ENCODE data around the gene KLHL22.
A peak's percentile ranks its signal among the peaks of the same experiment; 100 is the strongest.

Gene KLHL22

GRCh38 chr22:20396639-20397038 lies 99.0 kb downstream of the KLHL22 start:
- Histone ChIP-seq H4K20me1 (ENCODE audit: insufficient read depth) (no peaks in the 10 kb centered on the region), H2AFZ (ENCODE audit: low read depth) (no peak overlapping the region), H3K9ac (no peak overlapping the region), H3K4me2 (no peak overlapping the region), H3K79me2 (ENCODE audit: insufficient read depth, low read depth) (no peaks in the 10 kb centered on the region), H3K4me3 (IDR thresholded peaks at IDR 0.05; ENCODE audit: insufficient read depth, low read depth, low read length) (no peak overlapping the region), H3K36me3 (ENCODE audit: insufficient read depth) (no peaks in the 10 kb centered on the region), H3K4me1 (ENCODE audit: low read depth, poor library complexity, severe bottlenecking) (peaks cover 4% of the 10 kb centered on the region), H3K27ac (no peak overlapping the region), H3K27me3 (ENCODE audit: insufficient read depth, low read depth) (no peaks in the 10 kb centered on the region)
- TF ChIP-seq, protein P1, sequence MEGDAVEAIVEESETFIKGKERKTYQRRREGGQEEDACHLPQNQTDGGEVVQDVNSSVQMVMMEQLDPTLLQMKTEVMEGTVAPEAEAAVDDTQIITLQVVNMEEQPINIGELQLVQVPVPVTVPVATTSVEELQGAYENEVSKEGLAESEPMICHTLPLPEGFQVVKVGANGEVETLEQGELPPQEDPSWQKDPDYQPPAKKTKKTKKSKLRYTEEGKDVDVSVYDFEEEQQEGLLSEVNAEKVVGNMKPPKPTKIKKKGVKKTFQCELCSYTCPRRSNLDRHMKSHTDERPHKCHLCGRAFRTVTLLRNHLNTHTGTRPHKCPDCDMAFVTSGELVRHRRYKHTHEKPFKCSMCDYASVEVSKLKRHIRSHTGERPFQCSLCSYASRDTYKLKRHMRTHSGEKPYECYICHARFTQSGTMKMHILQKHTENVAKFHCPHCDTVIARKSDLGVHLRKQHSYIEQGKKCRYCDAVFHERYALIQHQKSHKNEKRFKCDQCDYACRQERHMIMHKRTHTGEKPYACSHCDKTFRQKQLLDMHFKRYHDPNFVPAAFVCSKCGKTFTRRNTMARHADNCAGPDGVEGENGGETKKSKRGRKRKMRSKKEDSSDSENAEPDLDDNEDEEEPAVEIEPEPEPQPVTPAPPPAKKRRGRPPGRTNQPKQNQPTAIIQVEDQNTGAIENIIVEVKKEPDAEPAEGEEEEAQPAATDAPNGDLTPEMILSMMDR (conservative IDR thresholded peaks at IDR 0.05; ENCODE audit: low read depth, low read length) = no peak

- Histone ChIP-seq H3K4me3 (IDR thresholded peaks at IDR 0.05; ENCODE audit: insufficient read depth, low read depth, low read length) (no peak overlapping the region), H3K4me2 (no peak overlapping the region)
Observed at GRCh38 chr22:20395907-20396287, 99.7 kb downstream of the KLHL22 start.

DNA sequence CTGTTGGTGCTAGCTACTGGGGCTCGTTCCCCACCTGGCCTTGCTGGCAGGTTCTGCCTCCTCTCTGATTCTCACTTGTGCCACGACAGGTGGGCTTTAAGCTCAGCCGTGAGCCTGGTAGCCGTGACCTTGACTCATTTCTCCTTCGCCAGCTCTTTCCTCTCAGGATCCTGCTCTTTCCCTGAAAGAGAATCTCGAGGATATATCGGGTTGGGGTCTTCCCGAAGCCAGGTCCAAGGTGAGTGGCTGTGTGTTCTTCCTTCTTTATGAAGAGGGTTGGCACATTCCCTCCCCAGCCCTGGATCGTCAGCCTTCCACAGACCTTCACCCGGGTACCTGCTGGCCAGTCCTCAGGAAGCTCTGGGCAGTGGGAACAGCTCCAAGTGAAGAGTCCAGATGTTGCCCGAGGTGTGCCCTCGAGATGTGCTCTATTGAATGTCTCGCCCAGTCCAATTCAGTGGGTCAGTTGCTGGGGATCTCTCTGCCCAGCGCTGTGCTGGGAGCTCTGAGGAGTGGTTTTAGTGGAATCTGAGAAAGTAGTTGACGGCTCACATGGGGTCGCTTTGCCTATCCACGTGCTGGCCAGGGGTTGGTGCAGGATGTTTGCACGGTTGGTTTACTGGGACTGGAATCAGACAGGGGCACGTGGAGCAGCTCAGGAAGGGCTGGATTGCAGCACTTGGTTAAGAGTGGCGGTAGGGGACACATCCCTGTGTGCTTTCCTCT lies 100.3 kb downstream of the KLHL22 start:
- H4K20me1 ChIP-seq (ENCODE audit: insufficient read depth) = no peaks in the 10 kb centered on the region
- no peak overlapping the region for H3K9ac ChIP-seq
- no peak overlapping the region for H3K27ac ChIP-seq
- peak overlapping the region; percentile 73; the same call in 1 of the 2 replicates for H3K4me2 ChIP-seq
- H2AFZ ChIP-seq (ENCODE audit: low read depth) = no peak overlapping the region
- no peaks in the 10 kb centered on the region for H3K79me2 ChIP-seq (ENCODE audit: insufficient read depth, low read depth)
- H3K27me3 ChIP-seq (ENCODE audit: insufficient read depth, low read depth) = no peaks in the 10 kb centered on the region
- peaks cover 4% of the 10 kb centered on the region for H3K4me1 ChIP-seq (ENCODE audit: low read depth, poor library complexity, severe bottlenecking)
- TF ChIP-seq, protein P1 (conservative IDR thresholded peaks at IDR 0.05; ENCODE audit: low read depth, low read length) = no peak
- no peak overlapping the region for H3K4me3 ChIP-seq (IDR thresholded peaks at IDR 0.05; ENCODE audit: insufficient read depth, low read depth, low read length)
- no peaks in the 10 kb centered on the region for H3K36me3 ChIP-seq (ENCODE audit: insufficient read depth)

More at GRCh38 chr22:20395907-20396287, 99.7 kb downstream of the KLHL22 start:
- Histone ChIP-seq H2AFZ (ENCODE audit: low read depth) (no peak overlapping the region), H3K27me3 (ENCODE audit: insufficient read depth, low read depth) (no peaks in the 10 kb centered on the region), H3K4me1 (ENCODE audit: low read depth, poor library complexity, severe bottlenecking) (peaks cover 4% of the 10 kb centered on the region), H3K9ac (no peak overlapping the region), H3K36me3 (ENCODE audit: insufficient read depth) (no peaks in the 10 kb centered on the region), H3K79me2 (ENCODE audit: insufficient read depth, low read depth) (no peaks in the 10 kb centered on the region), H3K27ac (no peak overlapping the region), H4K20me1 (ENCODE audit: insufficient read depth) (no peaks in the 10 kb centered on the region)
- TF ChIP-seq, protein P1 (conservative IDR thresholded peaks at IDR 0.05; ENCODE audit: low read depth, low read length) = no peak

- H3K36me3 ChIP-seq (ENCODE audit: insufficient read depth) = no peaks in the 10 kb centered on the region
- TF ChIP-seq, protein P1 (conservative IDR thresholded peaks at IDR 0.05; ENCODE audit: low read depth, low read length) = no peak
- H3K4me2 ChIP-seq = peak within 1 kb of the TSS; percentile 73
- peak within 1 kb of the TSS; percentile 83 for H3K9ac ChIP-seq
- peaks cover 4% of the 10 kb centered on the region for H3K4me1 ChIP-seq (ENCODE audit: low read depth, poor library complexity, severe bottlenecking)
- no peaks in the 10 kb centered on the region for H3K27me3 ChIP-seq (ENCODE audit: insufficient read depth, low read depth)
- H2AFZ ChIP-seq (ENCODE audit: low read depth) = peak within 1 kb of the TSS; percentile 94
- no peaks in the 10 kb centered on the region for H3K79me2 ChIP-seq (ENCODE audit: insufficient read depth, low read depth)
- H3K4me3 ChIP-seq (IDR thresholded peaks at IDR 0.05; ENCODE audit: insufficient read depth, low read depth, low read length) = no peak within 1 kb of the TSS
- peak within 1 kb of the TSS; percentile 28 for H3K27ac ChIP-seq
- H4K20me1 ChIP-seq (ENCODE audit: insufficient read depth) = no peaks in the 10 kb centered on the region
Observed at GRCh38 chr22:20393705-20394476, 101.7 kb downstream of the KLHL22 start, which contains the start of gene ZNF74. Gene ZNF74, plus strand, starts transcription at chr22:20394151. Its CDS starts 478 bp downstream, at chr22:20394629.

Data from KMS-11 (cell line).